Measurements from ENCODE around the gene RPS6KA6.
"Not testable (repeated sequence)": the region's sequence is repeated elsewhere in the genome, so short reads cannot be mapped to it uniquely, and the experiment has no call there.

The RPS6KA6 gene

GRCh38 chrX:84118769-84119168 lies 69.2 kb downstream of the RPS6KA6 start:
- no peak for TF ChIP-seq CTCF (IDR thresholded peaks at IDR 0.05; ENCODE audit: low read depth, low read length)
- no peak overlapping the region for H3K4me3 ChIP-seq (replicated peaks in 1 of 2; ENCODE audit: low read depth in 2 of 2, low read length in 2 of 2)
- no peak for DNase-seq (ENCODE audit: low read depth in 2 of 2)

DNA sequence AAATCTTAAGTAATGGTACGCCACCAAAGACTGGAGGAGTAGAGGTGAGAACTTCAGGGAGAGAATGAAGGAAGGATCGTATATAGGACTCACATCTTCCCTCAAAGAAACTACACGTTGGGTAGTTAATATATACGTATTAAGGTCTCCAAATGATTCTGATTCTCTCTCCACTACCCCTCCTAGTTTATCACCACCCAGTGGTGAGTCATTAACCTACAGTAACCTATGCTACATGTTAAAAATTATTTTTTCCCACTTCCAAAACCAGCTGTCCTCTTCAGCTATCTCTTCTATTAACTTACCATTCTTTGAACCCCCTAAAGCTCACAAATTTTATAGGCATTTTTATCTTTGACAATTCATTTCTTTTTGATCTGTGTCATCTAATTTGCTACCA lies 69.7 kb downstream of the RPS6KA6 start:
- no peak overlapping the region for H3K4me3 ChIP-seq (replicated peaks in 1 of 2; ENCODE audit: low read depth in 2 of 2, low read length in 2 of 2)
- no peak for TF ChIP-seq CTCF (IDR thresholded peaks at IDR 0.05; ENCODE audit: low read depth, low read length)
- no peak for DNase-seq (ENCODE audit: low read depth in 2 of 2)

- no peak for TF ChIP-seq CTCF (IDR thresholded peaks at IDR 0.05; ENCODE audit: low read depth, low read length)
- no peak overlapping the region for H3K4me3 ChIP-seq (replicated peaks in 1 of 2; ENCODE audit: low read depth in 2 of 2, low read length in 2 of 2)
- DNase-seq (ENCODE audit: low read depth in 2 of 2): no peak
These were observed 79.4 kb downstream of the RPS6KA6 start for GRCh38 chrX:84108584-84108983.

GRCh38 chrX:84099120-84099519 lies 88.9 kb downstream of the RPS6KA6 start:
- DNase-seq (ENCODE audit: low read depth in 2 of 2): no peak
- no peak for TF ChIP-seq CTCF (IDR thresholded peaks at IDR 0.05; ENCODE audit: low read depth, low read length)
- no peak overlapping the region for H3K4me3 ChIP-seq (replicated peaks in 1 of 2; ENCODE audit: low read depth in 2 of 2, low read length in 2 of 2)

DNA sequence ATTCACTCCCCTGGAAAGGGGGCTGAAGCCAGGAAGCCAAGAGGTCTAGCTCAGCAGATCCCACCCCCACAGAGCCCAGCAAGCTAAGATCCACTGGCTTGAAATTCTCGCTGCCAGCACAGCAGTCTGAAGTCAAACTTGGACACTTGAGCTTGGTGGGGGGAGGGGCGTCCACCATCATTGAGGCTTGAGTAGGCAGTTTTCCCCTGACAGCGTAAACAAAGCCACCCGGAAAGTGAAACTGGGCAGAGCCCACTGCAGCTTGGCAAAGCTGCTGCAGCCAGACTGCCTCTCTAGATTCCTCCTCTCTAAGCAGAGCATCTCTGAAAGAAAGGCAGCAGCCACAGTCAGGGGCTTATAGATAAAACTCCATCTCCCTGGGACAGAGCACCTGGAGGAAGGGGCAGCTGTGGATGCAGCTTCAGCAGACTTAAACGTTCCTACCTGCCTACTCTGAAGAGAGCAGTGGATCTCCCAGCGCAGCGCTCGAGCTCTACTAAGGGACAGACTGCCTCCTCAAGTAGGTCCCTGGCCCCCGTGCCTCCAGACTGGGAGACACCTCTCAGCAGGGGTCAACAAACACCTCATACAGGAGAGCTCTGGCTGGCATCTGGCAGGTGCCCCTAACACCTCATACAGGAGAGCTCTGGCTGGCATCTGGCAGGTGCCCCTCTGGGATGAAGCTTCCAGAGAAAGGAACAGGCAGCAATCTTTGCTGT lies 108.4 kb downstream of the RPS6KA6 start:
- H3K4me3 ChIP-seq (replicated peaks in 1 of 2; ENCODE audit: low read depth in 2 of 2, low read length in 2 of 2): not testable (repeated sequence)
- DNase-seq (ENCODE audit: low read depth in 2 of 2): peak in 1 of 2 donors; percentile 0

GRCh38 chrX:84078991-84079390 lies 109.0 kb downstream of the RPS6KA6 start:
- no peak overlapping the region for H3K4me3 ChIP-seq (replicated peaks in 1 of 2; ENCODE audit: low read depth in 2 of 2, low read length in 2 of 2)
- DNase-seq (ENCODE audit: low read depth in 2 of 2): no peak
- TF ChIP-seq CTCF (IDR thresholded peaks at IDR 0.05; ENCODE audit: low read depth, low read length): no peak

DNA sequence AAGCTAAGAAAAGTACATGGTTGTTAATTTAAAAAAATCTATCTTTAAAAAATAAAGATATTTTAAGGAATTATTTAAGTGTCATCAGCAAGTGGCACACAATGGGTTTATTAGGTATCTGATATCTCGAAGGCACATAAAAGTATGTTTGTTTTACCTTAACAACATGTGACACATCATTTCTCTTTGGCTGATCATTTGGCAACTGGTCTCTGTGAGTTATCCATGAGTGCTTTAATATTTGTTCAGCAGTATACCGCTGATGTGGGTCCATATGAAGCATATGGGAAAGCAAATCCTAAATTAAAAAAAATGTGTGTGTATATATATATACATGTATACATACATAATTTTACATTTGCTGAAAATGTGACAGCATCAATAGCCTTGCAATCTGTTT lies 123.2 kb downstream of the RPS6KA6 start:
- H3K4me3 ChIP-seq (replicated peaks in 1 of 2; ENCODE audit: low read depth in 2 of 2, low read length in 2 of 2): no peak overlapping the region
- TF ChIP-seq CTCF (IDR thresholded peaks at IDR 0.05; ENCODE audit: low read depth, low read length): no peak

More for the DNA sequence above, 123.2 kb downstream of the RPS6KA6 start:
- DNase-seq (ENCODE audit: low read depth in 2 of 2): no peak

All from cardiac fibroblast (primary cell).